ENCODE measurements around the gene NDST3. TPM values are rescaled to one million over a fixed set of nuclear protein-coding genes. Genes with fewer than 3 reads are reported as not detected.

The NDST3 gene
- total RNA-seq, 1 experiment from 2014 or later = 0.70 TPM

DNA sequence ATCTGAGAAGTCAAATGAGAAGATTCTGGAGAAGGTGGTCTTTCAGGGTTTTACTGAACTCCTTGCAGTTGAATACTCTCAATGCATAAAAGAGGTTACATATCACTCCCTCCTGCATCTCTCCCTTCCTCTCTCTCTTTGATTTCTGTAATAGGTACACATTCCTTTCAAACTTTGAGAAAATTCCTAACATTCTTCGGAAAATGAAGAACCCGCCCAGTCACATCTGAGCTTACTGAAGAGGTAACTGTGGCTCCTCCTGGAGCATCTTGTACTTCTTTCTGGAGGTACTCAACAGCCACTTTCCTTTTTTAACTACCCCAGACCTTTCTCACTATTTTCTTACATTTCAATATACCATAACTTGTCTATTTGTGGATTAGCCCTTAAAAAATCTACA lies 24.7 kb downstream of the NDST3 start:
- Histone ChIP-seq H3K27ac (ENCODE audit: insufficient read length, low read depth, low read length) (no peak overlapping the region), H2BK12ac (ENCODE audit: insufficient read length, low read depth, low read length) (no peak overlapping the region), H2BK20ac (ENCODE audit: low read depth, low read length, poor library complexity, severe bottlenecking) (no peak overlapping the region), H3K4ac (ENCODE audit: low read depth, low read length) (no peak overlapping the region), H3K9ac (ENCODE audit: extremely low read depth, insufficient read length, low read length) (no peak overlapping the region), H3K79me1 (ENCODE audit: insufficient read depth, low read depth, low read length, poor library complexity, severe bottlenecking) (no peaks in the 10 kb centered on the region), H3T11ph (ENCODE audit: low read length) (no peak overlapping the region), H2BK15ac (ENCODE audit: low read depth, low read length) (no peak overlapping the region), H3K23ac (ENCODE audit: insufficient read length, low read depth, low read length) (no peak overlapping the region), H4K8ac (replicated peaks; ENCODE audit: insufficient read length, low read depth, low read length) (no peak overlapping the region), H3K4me2 (ENCODE audit: insufficient read depth, insufficient read length, low read length) (no peak overlapping the region), H3K23me2 (ENCODE audit: insufficient read length, low read depth, low read length, poor library complexity, severe bottlenecking) (no peaks in the 10 kb centered on the region), H3K79me2 (ENCODE audit: insufficient read depth, low read length) (no peaks in the 10 kb centered on the region), H2AK5ac (ENCODE audit: insufficient read length, low read length) (no peak overlapping the region), H2BK120ac (ENCODE audit: low read depth, low read length, poor library complexity, severe bottlenecking) (no peak overlapping the region), H3K56ac (ENCODE audit: insufficient read length, low read depth, low read length) (no peak overlapping the region), H4K91ac (ENCODE audit: insufficient read length, low read depth, low read length) (no peak overlapping the region), H3K14ac (ENCODE audit: insufficient read depth, low read length) (no peak overlapping the region), H4K20me1 (ENCODE audit: control insufficient read depth, insufficient read depth, insufficient read length) (no peaks in the 10 kb centered on the region), H4K5ac (ENCODE audit: insufficient read length, low read depth, low read length) (no peak overlapping the region), H3K18ac (ENCODE audit: insufficient read length, low read depth, low read length) (no peak overlapping the region), H3K4me1 (ENCODE audit: insufficient read depth, low read length) (no peaks in the 10 kb centered on the region; the same call in 1 of the 2 replicates), H2BK5ac (ENCODE audit: insufficient read length, low read length) (no peak overlapping the region), H2AFZ (ENCODE audit: low read length) (no peak overlapping the region), H3K27me3 (ENCODE audit: insufficient read depth, low read length) (no peaks in the 10 kb centered on the region), H3K9me3 (ENCODE audit: control insufficient read depth, low read depth, low read length) (no peaks in the 10 kb centered on the region)
- no peak overlapping the region for H3K4me3 Mint-ChIP-seq
- H3K36me3 Mint-ChIP-seq (ENCODE audit: insufficient read depth in 1 of 3, low read depth in 3 of 3) = no peaks in the 10 kb centered on the region
- WGBS (ENCODE audit: extremely low coverage, insufficient read length, low lambda C conversion rate) = no CpG with 5 or more reads among the region's 2 CpGs
- TF ChIP-seq, protein P1, sequence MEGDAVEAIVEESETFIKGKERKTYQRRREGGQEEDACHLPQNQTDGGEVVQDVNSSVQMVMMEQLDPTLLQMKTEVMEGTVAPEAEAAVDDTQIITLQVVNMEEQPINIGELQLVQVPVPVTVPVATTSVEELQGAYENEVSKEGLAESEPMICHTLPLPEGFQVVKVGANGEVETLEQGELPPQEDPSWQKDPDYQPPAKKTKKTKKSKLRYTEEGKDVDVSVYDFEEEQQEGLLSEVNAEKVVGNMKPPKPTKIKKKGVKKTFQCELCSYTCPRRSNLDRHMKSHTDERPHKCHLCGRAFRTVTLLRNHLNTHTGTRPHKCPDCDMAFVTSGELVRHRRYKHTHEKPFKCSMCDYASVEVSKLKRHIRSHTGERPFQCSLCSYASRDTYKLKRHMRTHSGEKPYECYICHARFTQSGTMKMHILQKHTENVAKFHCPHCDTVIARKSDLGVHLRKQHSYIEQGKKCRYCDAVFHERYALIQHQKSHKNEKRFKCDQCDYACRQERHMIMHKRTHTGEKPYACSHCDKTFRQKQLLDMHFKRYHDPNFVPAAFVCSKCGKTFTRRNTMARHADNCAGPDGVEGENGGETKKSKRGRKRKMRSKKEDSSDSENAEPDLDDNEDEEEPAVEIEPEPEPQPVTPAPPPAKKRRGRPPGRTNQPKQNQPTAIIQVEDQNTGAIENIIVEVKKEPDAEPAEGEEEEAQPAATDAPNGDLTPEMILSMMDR (conservative IDR thresholded peaks at IDR 0.05) = no peak
- H3K4me1 Mint-ChIP-seq = peaks cover 14 to 17% of the 10 kb centered on the region in 2 experiments
- H3K27me3 Mint-ChIP-seq (ENCODE audit: low read depth) = no peaks in the 10 kb centered on the region
- H3K27ac Mint-ChIP-seq = peak overlapping the region in 1 of 3 experiments; percentile 48; a peak in 3 of 7 replicates
- no peaks in the 10 kb centered on the region for H3K9me3 Mint-ChIP-seq
- no peak for DNase-seq
